GM12892 (cell line): ENCODE data around the gene GDF10.

ENCODE experiments used
- DNase-seq: peaks from one replicate; pipeline ENCODE4 v3.0.0; 2011; ENCODE audit not compliant: insufficient read length
- FAIRE-seq: peaks from 2 replicates; lab custom pipeline; 2011; peaks lifted over from hg19 to GRCh38; lab: Jason Lieb, UNC
- POLR2A ChIP-seq: IDR thresholded peaks from 2 replicates; pipeline ENCODE4 v1.6.1; 2011; ENCODE audit warnings: low read depth, low read length, control low read depth
- POLR2AphosphoS5 ChIP-seq: IDR thresholded peaks from 2 replicates; pipeline ENCODE4 v1.6.1; 2011; ENCODE audit warnings: low read depth, low read length, control low read depth
- TAF1 ChIP-seq: IDR thresholded peaks from 2 replicates; pipeline ENCODE4 v1.6.1; 2011; ENCODE audit warnings: low read depth, mild to moderate bottlenecking, control low read depth, low read length, borderline replicate concordance

The GDF10 gene

DNA sequence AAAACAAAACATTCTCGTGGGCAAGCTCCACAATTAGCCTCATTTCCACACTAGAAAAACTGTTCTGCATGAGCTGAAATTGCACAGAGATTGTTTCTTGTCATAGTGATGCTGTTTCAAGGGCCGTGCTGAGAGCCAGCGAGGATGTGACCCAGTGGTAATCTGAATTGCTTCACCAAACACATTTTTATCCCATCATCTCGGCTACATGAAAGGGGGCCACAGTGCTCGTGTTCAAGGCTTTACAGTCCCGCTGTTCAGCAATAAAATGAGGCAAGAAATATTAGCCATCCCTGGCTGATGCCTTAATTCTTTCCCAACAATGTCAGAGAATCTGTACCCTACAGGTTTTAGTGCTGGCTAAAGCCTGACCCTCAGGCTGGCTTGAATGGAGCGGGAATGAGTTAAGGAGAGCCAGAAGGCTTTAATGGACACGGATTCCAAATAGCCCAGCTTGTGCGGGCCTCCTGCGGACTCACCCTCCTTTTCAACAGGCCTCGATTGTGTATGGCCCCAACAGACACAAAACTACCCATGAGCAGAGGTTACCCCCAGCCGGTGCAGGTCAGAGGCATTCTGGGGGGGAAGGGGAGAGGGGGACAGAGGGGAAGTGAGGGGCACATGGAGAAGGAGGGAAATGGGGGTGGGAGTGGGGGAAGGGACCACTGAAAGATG is 2.0 kb upstream of the GDF10 start:
- FAIRE-seq: no peak
- no peak for TF ChIP-seq POLR2A
- no peak for TF ChIP-seq POLR2AphosphoS5
- no peak for TF ChIP-seq TAF1
- no peak for DNase-seq

DNA sequence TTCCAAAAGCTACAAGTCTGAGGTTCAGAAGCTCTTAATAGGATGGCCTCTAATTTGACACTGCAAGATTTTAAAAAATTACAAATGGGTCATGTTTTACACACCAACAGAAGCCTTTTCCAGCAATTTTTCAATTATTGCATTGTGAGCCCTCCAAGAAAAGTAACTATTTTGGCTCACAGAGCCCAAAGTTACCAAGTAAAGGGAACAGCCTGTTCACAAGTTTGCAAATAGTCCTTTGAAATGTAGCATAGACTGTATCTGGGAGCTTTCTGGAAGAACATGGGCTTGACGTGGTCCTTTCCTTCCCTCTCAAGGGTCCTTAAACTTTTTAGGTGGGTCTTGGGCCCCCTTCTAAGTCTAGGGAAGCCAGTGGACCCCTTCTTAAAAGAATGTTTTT is 1.3 kb upstream of the GDF10 start:
- TF ChIP-seq TAF1: no peak
- no peak for TF ChIP-seq POLR2AphosphoS5
- no peak for TF ChIP-seq POLR2A
- DNase-seq: no peak
- FAIRE-seq: no peak

DNA sequence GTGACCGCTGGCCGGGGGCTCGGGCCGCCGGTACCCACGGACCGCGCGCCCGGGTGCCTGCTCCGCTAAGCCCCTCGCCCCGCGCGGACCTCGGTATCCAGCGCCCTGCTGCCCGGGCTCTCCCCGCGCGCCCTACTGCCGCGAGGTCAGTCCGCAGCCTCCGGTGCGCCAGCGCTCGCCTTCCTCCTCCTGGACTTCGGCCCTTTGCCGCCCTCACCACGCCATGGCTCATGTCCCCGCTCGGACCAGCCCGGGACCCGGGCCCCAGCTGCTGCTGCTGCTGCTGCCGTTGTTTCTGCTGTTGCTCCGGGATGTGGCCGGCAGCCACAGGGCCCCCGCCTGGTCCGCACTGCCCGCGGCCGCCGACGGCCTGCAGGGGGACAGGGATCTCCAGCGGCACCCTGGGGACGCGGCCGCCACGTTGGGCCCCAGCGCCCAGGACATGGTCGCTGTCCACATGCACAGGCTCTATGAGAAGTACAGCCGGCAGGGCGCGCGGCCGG is 483 bp downstream of the GDF10 start:
- DNase-seq (no peak), FAIRE-seq (no peak)
- TF ChIP-seq POLR2AphosphoS5 (no peak), POLR2A (no peak), TAF1 (no peak)

DNA sequence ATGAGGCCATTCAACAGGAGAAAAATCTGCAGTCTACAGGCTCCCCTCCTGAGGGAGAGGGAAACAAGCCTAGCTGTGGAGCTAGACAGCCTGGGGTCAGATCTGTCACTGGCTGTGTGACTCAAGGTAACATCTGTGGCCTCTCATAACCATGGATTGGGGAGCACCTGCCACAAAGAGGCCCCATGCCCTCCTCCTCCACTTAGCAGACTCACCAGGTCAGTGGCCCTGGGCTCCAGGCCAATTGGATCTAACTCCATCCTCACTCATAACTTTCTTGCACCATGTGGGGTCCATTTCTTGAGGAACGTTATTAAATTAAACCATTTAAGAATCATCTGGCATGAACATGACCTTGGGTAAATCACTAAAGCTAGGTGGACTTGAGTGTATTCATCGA is 1.8 kb downstream of the GDF10 start:
- TF ChIP-seq POLR2AphosphoS5 (no peak), TAF1 (no peak), POLR2A (no peak)
- FAIRE-seq: no peak
- DNase-seq: no peak

DNA sequence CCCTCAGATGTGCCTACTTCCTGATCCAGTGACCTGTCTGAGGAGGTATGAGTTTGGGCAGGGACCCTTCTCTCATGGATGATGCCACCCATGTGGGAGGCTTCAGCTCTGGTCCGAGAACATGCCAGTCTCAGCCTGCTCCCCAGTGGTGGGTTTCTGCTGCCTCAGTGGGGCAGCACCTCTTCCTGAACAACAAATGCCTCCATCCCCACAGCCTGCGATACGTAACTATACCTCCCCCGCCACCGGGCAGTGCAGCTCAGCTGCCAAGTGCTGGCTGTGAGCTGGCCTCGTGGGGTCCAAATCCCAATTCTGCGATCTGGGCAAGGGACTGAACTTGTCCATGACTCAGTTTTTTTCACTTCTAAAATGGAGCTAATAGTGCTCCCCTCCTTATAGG is 3.1 kb downstream of the GDF10 start:
- no peak for FAIRE-seq
- DNase-seq: no peak
- TF ChIP-seq POLR2A (no peak), TAF1 (no peak), POLR2AphosphoS5 (no peak)

DNA sequence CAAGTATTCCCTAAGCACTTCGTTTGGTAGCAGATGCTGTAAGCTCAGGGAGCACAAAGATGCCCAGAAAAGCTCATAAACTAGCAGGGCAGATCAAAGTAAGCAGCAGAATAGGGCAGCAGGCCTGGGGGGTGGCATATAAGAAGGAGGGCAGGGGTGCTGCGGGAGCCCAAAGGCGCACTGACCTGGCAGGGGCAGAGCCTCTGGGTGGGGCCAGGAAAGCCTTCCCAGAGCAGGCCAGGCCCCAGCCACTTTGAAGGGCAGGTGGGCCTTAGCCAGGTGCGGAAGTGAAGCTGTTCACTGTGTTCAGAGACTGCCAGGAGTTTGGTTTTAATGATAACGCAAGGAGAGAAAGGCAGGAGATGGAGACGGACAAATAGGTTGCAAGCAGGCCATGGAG is 3.9 kb downstream of the GDF10 start:
- TF ChIP-seq TAF1: no peak
- TF ChIP-seq POLR2A: no peak
- no peak for TF ChIP-seq POLR2AphosphoS5
- DNase-seq: no peak

DNA sequence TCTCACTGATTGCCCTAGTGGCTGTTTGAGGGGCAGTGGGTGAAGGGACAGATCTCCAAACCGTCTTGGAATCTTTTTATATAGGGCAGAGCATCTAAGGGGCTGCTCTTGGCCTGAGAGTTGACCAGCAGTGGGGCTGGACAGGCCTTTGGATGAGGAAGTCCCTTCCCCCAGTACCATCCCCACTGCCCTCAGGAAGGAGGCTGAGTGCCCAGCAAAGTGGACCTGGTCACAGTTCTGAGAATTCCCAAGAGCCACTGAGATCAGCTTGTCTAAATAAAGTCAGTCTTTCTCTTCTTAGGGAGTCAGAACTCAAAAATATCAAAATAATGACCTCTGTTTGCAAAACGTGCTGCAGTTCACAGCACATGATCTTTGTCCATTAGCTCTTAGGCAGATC is 5.6 kb downstream of the GDF10 start:
- FAIRE-seq (no peak), DNase-seq (no peak)
- no peak for TF ChIP-seq POLR2A
- TF ChIP-seq TAF1: no peak
- TF ChIP-seq POLR2AphosphoS5: no peak

More for the DNA sequence above, 3.9 kb downstream of the GDF10 start:
- no peak for FAIRE-seq

DNA sequence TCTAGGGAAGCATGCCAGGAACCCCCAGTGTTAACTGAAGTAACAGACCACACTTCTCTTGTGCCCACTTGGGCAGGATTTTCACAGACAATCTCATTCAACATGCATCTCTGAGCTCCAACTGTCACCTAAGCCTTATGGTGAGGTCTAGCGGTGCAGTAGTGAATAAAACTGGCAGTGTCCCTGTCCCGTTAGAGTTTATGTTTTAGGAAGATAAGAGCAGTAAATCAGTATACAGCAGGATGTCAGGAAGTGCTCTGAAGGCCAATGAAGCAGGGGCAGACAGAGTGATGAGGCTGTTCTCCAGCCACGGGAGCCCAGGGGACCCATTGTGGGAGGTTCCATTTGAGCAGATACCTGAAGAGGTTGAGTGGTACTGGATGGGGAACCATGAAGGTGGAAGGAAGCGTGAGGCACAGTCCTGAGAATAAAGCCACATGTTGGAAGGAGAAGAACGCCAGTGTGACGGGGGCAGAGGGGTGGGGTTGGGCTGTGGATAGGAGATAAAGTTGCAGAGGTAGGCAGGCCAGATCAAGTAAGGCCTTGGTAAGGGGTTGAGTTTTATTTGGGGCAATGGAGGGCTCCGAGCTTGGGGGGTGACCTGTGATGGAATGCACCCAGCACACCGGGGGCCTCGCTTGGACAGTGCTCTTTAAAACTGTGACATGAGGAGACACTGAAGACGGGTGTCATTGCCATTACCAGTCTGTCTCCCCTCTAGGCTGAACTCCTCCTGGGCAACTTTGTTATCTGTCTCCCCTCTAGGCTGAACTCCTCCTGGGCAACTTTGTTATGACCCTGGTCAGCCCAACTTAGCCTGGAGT is 6.6 kb downstream of the GDF10 start:
- TF ChIP-seq POLR2A (no peak), POLR2AphosphoS5 (no peak), TAF1 (no peak)
- DNase-seq: no peak
- no peak for FAIRE-seq

DNA sequence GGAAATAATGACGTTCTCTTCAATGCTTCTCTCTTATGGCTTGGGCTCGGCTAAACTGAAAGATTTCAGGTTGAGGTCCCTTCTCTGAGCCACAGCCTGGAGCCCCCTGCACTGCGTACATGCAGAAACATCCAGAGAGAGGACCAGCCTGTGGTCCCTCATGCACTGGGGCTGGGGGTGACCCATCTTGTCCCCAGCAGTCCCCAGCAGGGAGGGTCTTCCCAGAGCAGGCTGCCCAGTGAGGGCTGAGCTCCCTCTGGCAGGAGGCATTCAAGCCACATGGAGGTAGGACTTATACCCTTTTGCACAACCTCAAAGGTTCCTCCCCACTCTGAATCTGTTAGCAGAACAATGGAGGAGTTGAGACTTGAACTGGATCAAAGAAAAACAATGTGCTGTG is 7.4 kb downstream of the GDF10 start:
- DNase-seq: no peak
- TF ChIP-seq POLR2AphosphoS5 (no peak), POLR2A (no peak), TAF1 (no peak)
- FAIRE-seq: no peak

DNA sequence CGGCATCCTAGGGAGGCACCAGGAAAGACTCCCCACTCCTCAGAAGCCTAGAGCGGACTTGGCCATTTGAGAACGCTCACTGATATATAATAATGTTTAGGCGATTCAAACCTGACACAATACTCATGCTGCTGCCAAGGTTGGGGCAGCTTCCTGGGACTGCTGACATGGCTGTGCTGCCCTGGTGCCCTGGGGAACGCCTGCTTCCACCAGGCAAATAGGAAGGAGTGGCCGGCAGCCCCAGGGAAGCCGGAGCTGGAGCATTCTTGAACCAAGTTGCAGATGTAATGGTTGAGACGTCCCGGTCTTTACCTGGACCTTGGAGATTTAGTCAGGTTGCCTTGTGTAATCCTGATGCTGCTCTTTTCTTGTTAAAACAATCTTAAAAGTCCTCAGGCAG is 8.8 kb downstream of the GDF10 start:
- no peak for FAIRE-seq
- TF ChIP-seq TAF1 (no peak), POLR2A (no peak), POLR2AphosphoS5 (no peak)
- no peak for DNase-seq

DNA sequence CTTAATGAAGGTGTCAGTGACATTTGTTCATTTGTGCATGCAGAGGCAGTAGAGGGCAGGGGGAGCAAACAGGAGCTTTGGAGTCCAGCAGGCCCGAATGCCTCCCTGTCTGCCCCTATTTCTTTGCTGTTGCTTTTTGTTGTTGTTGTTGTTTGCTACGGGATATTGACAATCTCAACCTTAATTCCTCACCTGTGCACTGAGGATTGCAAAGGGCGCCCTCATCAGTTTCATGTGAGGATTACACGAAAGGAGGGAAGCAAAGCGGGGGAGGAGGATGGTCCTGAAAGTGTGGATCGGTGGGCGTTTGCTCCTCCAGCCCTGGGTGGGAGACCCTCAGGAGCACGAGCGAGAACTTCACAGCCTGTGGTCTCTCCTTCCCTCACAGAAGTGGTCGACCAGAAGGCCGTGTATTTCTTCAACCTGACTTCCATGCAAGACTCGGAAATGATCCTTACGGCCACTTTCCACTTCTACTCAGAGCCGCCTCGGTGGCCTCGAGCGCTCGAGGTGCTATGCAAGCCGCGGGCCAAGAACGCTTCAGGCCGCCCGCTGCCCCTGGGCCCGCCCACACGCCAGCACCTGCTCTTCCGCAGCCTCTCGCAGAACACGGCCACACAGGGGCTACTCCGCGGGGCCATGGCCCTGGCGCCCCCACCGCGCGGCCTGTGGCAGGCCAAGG is 9.6 kb downstream of the GDF10 start:
- no peak for FAIRE-seq
- no peak for TF ChIP-seq POLR2AphosphoS5
- TF ChIP-seq TAF1: no peak
- no peak for TF ChIP-seq POLR2A

DNA sequence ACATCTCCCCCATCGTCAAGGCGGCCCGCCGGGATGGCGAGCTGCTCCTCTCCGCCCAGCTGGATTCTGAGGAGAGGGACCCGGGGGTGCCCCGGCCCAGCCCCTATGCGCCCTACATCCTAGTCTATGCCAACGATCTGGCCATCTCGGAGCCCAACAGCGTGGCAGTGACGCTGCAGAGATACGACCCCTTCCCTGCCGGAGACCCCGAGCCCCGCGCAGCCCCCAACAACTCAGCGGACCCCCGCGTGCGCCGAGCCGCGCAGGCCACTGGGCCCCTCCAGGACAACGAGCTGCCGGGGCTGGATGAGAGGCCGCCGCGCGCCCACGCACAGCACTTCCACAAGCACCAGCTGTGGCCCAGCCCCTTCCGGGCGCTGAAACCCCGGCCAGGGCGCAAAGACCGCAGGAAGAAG is 10.1 kb downstream of the GDF10 start:
- DNase-seq: no peak
- TF ChIP-seq POLR2A (no peak), TAF1 (no peak), POLR2AphosphoS5 (no peak)
- FAIRE-seq: no peak

More for the DNA sequence above, 9.6 kb downstream of the GDF10 start:
- no peak for DNase-seq
